Pons (tissue), 1 donor: ENCODE data around the gene FAAP100.

Source experiments
- DNase-seq: peaks from one replicate; pipeline ENCODE4 v3.0.0-alpha.2; 2016; ENCODE audit warnings: low spot score

FAAP100 gene

GRCh38 chr17:81524865-81525159 lies 27.3 kb downstream of the FAAP100 start:
- no peak for DNase-seq

GRCh38 chr17:81524039-81524864 lies 27.9 kb downstream of the FAAP100 start:
- DNase-seq: no peak

DNA sequence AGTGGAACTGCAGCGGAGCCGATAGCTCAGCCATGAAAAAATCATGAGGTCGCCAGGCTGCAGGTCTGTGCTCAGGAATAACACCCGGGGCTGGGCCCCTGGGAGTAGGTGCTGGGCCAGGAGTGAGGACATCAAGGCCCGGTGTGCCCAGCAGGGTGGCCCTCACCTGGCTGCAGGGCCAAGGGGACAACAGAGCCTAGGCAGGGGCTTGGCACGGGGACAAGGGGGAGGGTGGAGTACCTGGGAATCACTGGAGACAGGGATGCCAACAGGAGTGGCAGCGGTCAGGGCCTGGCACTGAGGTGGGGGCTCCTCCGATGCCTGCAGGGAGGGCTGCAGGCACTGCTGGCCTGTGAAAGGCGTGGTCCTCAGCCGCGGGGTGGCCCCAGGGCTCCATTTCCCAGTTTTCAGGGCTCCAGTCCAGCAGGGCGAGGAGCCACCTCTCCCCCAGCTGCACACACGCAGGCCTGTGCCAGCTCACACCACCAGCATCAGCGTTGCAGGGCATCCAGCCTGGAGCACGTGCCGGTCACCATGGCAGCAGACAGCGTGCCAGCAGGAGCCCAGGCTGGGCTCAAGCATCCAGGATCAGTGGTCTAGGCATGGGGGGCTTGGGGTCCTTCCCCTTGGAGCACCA lies 28.6 kb downstream of the FAAP100 start:
- DNase-seq: no peak

GRCh38 chr17:81522491-81523401 lies 29.4 kb downstream of the FAAP100 start:
- no peak for DNase-seq

DNA sequence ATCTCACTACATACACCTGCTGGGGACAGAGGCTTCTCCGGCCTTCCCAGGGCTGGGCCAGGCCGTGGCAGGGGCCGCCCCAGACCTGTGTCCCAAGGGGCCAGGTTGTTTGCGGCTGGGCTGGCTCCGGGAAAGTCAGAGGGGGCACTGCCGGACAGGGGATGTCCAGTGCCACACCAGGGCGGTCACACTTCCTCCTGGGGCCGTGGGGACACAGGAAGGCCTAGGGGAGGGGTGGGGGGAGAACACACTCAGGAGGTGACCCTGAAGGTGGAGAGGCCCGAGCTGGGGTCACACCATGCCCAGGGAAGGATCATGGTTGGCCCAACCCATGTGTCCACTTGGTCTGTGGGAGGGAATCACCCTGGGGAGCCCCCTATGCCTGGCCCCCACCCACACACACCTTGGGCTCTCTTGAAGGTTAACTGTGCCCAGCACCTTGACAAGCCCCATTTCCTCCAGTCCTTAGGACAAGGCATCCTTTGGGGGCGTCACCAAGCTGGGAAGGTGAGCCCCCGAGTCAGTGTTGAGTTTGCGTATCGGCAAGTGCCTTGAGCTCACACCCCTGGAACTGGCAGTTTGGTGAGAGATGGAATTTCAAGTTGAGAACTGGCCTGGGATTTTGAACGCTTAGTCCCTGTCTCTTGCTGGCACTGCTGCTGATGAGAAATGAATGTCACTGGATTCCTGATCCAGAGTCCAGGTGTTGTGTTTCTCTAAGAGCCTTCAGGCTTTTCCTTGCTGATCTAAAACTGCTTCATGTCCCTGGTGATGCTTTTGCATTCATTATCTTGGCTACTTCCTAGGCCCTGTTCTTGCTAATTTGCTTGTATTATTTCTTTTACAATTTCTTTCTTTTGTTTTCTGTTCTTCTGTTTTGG lies 31.9 kb downstream of the FAAP100 start:
- no peak for DNase-seq

DNA sequence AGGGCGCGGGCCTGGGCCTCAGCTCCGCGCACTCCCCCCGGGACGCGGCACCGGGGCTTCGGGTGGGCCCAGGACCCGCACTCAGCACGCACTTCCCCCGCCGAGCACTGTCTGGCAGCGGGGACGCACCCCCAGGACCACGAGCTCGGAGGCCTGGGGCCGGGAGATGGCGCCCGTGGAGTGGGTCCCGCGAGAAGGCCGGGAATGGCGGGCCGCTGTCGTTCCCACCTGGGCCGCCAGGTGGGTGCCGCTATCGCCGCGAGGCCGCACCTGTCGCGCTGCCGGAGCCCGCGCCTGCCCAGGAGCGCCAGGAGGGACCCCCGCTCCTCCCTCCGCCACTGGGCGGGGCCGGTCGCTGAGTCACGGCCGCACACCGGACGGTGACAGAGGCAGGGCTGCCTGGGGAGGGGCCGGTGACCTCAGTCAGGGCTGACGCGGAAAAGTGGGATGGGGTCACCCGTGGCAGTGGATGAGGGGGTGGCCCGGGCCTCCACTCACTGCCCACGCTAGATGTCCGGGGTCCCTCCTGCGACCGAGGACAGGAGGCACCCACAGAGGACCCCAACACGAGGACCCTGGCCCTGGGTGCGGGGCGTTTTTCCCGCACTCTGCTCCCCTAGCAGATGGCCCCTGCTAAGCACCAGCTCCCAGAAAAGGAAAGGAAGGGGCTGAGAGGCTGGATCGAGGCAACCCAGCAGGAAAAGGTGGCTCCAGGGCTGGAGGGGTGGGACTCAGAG lies 32.7 kb downstream of the FAAP100 start:
- no peak for DNase-seq

DNA sequence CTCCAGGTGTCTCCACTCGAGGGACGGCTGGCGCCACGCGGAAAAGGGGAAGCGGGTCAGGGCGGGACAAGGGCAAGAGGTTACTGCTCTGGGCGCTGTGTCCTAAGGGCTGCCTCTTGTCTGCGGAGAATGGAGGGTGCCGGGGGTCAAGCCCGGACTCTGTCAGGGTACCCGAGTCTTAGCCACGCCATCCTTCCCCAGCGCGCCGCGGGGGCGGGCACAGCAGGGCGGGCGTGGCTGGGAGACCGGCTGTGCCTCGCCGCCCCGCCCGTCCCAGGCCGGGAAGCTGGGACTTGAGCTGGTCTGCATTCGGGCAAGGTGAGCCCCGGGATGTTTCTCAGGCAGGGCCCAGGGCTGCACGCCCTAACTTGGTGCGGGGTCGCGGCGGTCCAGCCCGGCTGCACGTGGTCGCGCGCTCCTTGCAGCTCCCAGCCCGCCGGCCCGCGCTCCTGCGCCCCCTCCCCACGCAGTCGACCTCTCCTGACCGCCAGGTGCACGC lies 33.3 kb downstream of the FAAP100 start:
- DNase-seq: no peak

- no peak for DNase-seq
Measured at GRCh38 chr17:81518113-81518784, 33.9 kb downstream of the FAAP100 start.

DNA sequence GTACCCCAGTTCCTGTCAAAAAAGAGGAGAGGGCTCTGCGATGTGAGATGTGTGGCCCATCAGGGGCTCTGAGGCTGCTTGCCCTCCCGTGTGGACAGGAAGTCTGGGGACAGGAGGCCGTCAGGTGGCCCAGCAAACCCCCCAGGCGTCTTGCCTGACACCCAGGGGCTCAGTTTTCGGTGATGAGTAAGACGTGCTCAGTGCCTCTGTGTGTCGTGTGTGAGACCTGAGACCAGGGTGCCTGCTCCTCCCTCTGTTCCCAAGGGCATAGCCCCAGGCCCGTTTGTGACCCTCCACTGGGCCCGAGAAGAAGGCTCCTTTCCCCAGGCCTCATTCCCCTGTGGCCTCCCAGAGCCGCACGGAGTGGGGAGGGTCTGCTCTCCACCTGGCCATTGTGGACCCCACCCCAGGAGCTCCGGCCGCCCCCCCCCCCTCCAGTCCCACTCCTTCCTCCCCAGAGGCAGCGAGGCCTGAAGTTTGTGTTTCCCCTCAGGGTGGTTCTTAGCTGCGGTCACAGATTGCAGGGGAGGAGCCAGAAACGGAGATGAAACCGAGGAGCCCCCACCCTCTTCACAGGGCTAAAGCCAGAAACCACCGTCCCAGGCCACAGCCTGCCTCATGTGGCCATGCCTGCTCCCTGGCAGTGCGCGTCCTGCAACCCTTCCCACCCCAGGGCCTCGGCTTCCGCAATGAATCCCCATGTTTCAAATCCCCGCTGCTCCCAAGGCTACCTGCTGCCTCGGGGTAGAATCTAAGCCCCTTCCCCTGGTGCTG lies 34.6 kb downstream of the FAAP100 start:
- DNase-seq: no peak

DNA sequence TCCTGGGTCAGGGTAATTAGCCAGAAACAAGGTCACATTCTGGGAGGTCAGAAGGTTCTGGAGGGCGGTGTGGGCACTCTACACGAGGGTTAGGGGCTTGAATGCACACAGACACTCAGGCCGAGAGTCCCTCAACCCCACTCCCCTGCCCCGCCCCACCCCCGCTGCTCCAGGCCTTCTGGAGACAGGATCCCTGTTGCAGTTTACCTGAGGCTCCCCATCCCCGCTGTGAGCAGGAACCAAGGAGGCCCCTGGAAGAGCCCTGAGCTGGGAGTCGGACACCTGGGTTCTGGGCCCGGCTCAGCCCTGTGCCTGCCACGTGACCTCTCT lies 35.2 kb downstream of the FAAP100 start:
- DNase-seq: no peak

DNA sequence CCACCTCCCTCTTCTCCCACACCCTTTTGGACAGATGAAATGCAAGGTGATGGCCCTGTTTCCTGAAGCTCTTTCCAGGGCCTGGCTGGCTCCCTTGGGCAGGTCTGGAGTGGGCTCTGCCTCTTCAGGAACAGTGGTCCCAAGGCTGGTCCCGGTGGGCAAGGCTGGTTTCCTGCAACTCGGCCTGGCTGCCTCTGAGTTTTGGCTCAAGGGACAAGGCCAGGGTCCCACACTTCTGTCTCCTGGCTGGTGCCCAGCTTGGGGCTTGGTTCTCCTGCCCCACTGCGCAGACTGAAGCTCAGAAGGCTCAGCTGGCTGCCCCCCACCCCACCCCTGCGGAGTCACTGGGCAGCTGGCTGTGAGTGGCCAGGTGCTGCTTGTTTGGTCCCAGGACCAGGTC lies 35.7 kb downstream of the FAAP100 start:
- no peak for DNase-seq

DNA sequence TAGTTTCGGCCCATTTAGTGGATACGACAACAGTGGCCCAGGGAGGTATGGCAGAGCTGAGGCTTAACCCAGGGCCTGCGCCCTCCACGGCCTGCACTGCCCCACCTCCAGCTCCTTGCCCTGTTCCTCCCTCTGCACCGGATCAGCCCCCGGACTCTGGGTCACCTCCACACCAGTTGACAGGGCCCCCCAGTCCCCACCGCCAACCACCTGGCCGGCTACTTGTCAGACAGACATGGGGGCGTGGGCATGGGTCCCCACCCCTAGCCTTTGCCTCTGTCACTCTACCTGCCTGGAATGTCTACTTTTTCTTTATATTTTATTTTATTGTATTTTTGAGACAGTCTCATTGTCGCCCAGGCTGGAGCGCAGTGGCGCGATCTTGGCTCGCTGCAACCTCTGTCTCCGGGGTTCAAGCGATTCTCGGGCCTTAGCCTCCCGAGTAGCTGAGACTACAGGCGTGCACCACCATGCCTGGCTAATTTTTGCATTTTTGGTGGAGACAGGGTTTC lies 36.6 kb downstream of the FAAP100 start:
- no peak for DNase-seq

DNA sequence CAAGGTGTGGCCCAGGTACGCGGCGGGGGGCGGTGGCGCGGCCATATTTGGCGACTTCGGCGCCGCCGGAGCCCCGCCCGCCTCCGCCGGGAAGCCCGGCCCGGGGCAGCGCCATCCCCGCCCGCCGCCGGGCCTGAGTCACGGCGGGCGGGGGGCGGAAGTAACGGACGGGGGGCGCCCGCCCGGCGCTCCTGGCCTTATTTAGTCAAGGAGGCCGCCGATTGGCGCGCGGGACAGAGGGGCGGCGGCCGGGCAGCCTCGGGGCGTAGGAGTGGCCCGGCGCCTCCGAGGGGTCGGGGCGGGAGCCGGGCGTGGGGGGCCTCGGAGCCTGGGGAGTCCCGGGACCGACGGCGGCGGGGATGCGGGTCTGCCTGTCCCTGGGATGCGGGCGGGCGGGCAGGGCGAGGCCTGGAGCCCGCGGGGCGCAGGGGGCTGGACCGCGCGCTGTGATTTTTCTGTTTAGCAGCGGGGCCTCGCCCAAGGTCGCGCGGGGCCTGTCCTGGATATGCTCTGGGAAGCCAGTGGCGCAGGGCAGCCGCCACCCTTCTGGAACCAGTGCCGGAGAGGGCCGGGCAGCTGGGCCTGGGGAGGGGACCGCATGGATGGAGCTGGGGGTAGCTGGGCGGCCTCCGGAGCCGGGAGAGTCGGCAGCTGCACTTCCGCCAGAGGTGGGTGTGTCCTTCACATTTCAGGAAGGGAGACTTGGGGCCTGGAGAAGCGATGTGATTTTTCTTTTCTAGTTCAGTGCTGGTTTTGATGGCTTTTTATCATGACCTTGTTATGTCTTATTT lies 37.2 kb downstream of the FAAP100 start:
- peak; percentile 37 for DNase-seq

- DNase-seq: no peak
Measured at GRCh38 chr17:81514489-81514738, 37.7 kb downstream of the FAAP100 start.

DNA sequence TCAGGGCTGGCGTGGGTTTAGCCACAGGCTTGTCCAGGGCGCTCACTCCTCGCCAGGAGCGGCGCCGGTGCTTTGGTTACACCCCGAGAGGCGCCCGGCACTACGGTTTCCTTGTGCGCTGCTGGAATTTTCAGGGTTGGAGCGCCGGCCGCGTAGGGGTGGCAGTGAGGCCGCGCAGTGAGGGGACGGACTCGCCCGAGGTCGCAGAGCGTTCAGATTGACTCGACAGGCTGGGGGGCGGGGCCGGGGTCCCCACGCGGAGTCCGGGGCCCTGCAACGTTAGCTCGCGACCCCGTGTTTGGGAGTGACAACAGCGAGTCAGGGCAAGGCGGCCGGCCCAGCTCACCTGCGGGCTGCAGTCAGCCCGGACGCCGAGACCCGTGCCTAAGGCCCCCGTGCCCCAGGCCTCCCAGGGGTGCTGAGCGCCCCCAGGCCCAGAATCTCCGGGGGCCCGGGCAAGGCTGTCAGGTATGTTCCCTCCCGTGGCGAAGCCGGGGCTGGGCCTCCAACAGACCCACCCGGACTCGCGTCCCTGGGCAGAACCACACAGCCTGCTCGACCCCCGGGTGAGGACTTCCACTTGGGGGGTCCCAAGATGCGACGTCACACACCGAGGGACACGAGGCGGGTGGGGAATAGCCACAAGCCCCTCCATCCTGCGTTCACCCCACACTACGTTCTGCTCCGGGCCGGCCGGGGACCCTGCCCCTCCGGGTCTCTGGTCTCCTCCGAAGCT lies 38.2 kb downstream of the FAAP100 start:
- peak; percentile 42 for DNase-seq

DNA sequence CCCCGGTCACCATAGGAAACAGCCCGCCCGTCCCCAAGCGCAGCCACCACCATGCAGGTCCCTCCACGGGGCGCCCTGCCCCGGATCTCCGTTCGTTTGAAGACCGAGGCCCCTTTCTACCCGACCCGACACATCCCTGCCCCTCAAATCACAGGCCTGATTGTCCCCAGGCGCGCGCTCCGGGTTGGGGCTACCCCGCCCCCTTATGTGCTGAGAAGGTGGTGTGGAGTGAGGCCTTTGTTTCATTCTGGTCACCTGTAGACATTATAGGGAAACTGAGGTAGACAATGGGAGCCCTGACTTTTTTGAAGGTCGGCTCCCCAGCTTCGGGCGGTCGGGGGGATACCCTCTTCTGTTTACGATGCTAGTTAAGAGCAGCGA lies 38.8 kb downstream of the FAAP100 start:
- DNase-seq: peak; percentile 46

- DNase-seq: peak; percentile 93
Measured at GRCh38 chr17:81512562-81513371, 39.4 kb downstream of the FAAP100 start, which contains the start of gene ACTG1. Gene ACTG1 (minus strand): TSS chr17:81512799. CDS start chr17:81512354, 445 bp downstream.
